OCI-LY7 (cell line): ENCODE results near the gene TTC13.

Experiments
- EZH2phosphoT487 ChIP-seq: fragments of 200-600 bp; sonication (generic); IDR thresholded peaks from 2 replicates; pipeline ENCODE4 v1.6.1; 2018; ENCODE audit warnings: low read depth, borderline replicate concordance, mild to moderate bottlenecking, mixed run types, antibody characterized with exemption, low read length, moderate library complexity, mixed read lengths
- TF ChIP-seq, protein P1 (sequence below): fragments of 200-600 bp; sonication (generic); conservative IDR thresholded peaks from 2 replicates; pipeline ENCODE4 v1.5.1; 2014; ENCODE audit warnings: mild to moderate bottlenecking, antibody characterized with exemption, low read length, moderate library complexity, mixed read lengths

DNA sequence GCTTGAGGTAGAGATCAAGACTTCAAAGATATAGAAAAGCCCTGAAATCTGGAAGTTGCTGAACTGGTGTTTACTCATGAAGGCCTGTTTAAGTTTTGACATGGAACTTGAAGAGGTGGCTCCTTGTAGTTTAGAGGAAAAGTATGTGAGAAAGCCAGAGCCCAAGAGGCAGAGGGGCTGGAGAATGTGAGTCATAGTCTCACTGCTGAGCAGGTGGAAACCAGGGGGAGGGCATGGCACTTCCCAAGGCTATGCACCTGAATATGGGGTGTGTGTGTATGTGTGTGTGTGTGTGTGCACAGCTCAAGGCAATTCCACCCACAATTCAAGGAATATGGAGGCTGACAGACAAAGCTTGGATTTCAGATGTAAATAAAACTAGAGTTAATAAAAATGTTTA is 63.6 kb downstream of the TTC13 start:
- TF ChIP-seq, protein P1, sequence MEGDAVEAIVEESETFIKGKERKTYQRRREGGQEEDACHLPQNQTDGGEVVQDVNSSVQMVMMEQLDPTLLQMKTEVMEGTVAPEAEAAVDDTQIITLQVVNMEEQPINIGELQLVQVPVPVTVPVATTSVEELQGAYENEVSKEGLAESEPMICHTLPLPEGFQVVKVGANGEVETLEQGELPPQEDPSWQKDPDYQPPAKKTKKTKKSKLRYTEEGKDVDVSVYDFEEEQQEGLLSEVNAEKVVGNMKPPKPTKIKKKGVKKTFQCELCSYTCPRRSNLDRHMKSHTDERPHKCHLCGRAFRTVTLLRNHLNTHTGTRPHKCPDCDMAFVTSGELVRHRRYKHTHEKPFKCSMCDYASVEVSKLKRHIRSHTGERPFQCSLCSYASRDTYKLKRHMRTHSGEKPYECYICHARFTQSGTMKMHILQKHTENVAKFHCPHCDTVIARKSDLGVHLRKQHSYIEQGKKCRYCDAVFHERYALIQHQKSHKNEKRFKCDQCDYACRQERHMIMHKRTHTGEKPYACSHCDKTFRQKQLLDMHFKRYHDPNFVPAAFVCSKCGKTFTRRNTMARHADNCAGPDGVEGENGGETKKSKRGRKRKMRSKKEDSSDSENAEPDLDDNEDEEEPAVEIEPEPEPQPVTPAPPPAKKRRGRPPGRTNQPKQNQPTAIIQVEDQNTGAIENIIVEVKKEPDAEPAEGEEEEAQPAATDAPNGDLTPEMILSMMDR, result no peak
- TF ChIP-seq EZH2phosphoT487, result no peak
